H1 (cell line): Measurements from ENCODE around the gene SLC17A6. TPM values are rescaled to one million over a fixed set of nuclear protein-coding genes. Genes with fewer than 3 reads are reported as not detected.

ENCODE experiments used
- ATF2 ChIP-seq: IDR thresholded peaks from 2 replicates; pipeline ENCODE4 v1.6.1; 2012; ENCODE audit warnings: low read length, inconsistent platforms
- SIX5 ChIP-seq: IDR thresholded peaks from 2 replicates; pipeline ENCODE4 v1.6.1; 2011; ENCODE audit warnings: mild to moderate bottlenecking, low read depth, low read length
- SP1 ChIP-seq: IDR thresholded peaks from 2 replicates; pipeline ENCODE4 v1.6.1; 2011; ENCODE audit warnings: low read depth, low read length
- polyA plus RNA-seq, 7 experiments: library from polyadenylated mRNA; depleted of rRNA in 3 of 7; stranded (reverse) in 5 of 7; unstranded in 2 of 7; fragments of >200 nt in 5 of 7; fragments of 200-250 nt in 2 of 7; gene quantifications; 1 replicate in 5 of 7; 2 replicates in 1 of 7; 4 replicates in 1 of 7; pipeline versions ENCODE4 v1.2.1 to v1.2.3, GENCODE V29; 2011 to 2013; ENCODE audit warnings: missing spikeins in 2 of 7, mixed read lengths in 2 of 7
- total RNA-seq: library from RNA; stranded (reverse); fragmentation: NEBNext Ultra II Directional; extraction: Animal tissue kit (Norgen Biotek cat#: 25700); gene quantifications from 2 replicates; pipeline ENCODE4 v1.2.1, GENCODE V29; 2021

The SLC17A6 gene
- total and polyA plus RNA-seq, 2 of the 8 experiments (the other 6 are each of a cell fraction or from before 2014, with no cell fraction given), result 0.24 to 1.6 TPM

GRCh38 chr11:22407921-22408320 lies 69.7 kb downstream of the SLC17A6 start (continued):
- TF ChIP-seq ATF2 (no peak), SIX5 (no peak), SP1 (no peak)
